ENCODE results near the gene TLCD1. TPM values are rescaled to one million over a fixed set of nuclear protein-coding genes. Genes with fewer than 3 reads are reported as not detected.

TLCD1 gene
- total RNA-seq, 2 experiments from 2014 or later: 8.5 to 8.7 TPM

GRCh38 chr17:28746611-28747050 is 20.6 kb upstream of the TLCD1 start:
- ATAC-seq (no peak), DNase-seq (no peak)
- ChIA-PET POLR2A (interaction anchor here (0.5 to 9.6 kb wide), 3 partner anchors 20 to 144 kb away, joined by 3 to 111 read pairs (median 4); partner anchors contain the start of genes NEK8 and TLCD1), CTCF (interaction anchor here (0.5 to 11.0 kb wide), 6 partner anchors 17 to 156 kb away, joined by 3 to 294 read pairs (median 3); partner anchors contain the start of genes DHRS13, NEK8 and TLCD1)
- no peaks in the 10 kb centered on the region for H3K9me3 Mint-ChIP-seq (ENCODE audit: low read depth)
- intact Hi-C loops (cut with DNase I, micrococcal nuclease): no loop called here
- H3K4me3 Mint-ChIP-seq: peak overlapping the region; percentile 87
- peaks cover 47% of the 10 kb centered on the region for H3K4me1 Mint-ChIP-seq
- no peaks in the 10 kb centered on the region for H3K27me3 Mint-ChIP-seq
- H3K36me3 Mint-ChIP-seq (ENCODE audit: low read depth): peaks cover 51% of the 10 kb centered on the region
- H3K27ac Mint-ChIP-seq: peak overlapping the region; percentile 67

GRCh38 chr17:28745786-28746411 is 19.9 kb upstream of the TLCD1 start:
- ChIA-PET POLR2A (interaction anchor here (9.6 kb wide), 1 partner anchor 19 kb away, joined by 111 read pairs; the partner anchor contains the start of genes NEK8 and TLCD1), CTCF (interaction anchor here (0.8 to 11.0 kb wide), 4 partner anchors 17 to 62 kb away, joined by 3 to 294 read pairs (median 4); partner anchors contain the start of genes NEK8, PROCA1 and TLCD1)
- Mint-ChIP-seq H3K4me3 (peak overlapping the region; percentile 87), H3K27me3 (no peaks in the 10 kb centered on the region), H3K27ac (peak overlapping the region; percentile 67), H3K4me1 (peaks cover 51% of the 10 kb centered on the region), H3K9me3 (ENCODE audit: low read depth) (no peaks in the 10 kb centered on the region), H3K36me3 (ENCODE audit: low read depth) (peaks cover 45% of the 10 kb centered on the region)
- intact Hi-C loops (cut with DNase I, micrococcal nuclease): no loop called here
- ATAC-seq (no peak), DNase-seq (no peak)

- Mint-ChIP-seq H3K4me3 (peak overlapping the region; percentile 87), H3K36me3 (ENCODE audit: low read depth) (peaks cover 38% of the 10 kb centered on the region), H3K27ac (peak overlapping the region; percentile 92), H3K27me3 (no peaks in the 10 kb centered on the region), H3K9me3 (ENCODE audit: low read depth) (no peaks in the 10 kb centered on the region), H3K4me1 (peaks cover 44% of the 10 kb centered on the region)
- ChIA-PET POLR2A (interaction anchor here (0.8 to 9.6 kb wide), 3 partner anchors 19 to 208 kb away, joined by 3 to 111 read pairs (median 4); partner anchors contain the start of genes NEK8, RPL23A and TLCD1), CTCF (interaction anchor here (0.6 to 11.0 kb wide), 8 partner anchors 11 to 872 kb away, joined by 3 to 294 read pairs (median 4); partner anchors contain the start of genes NEK8, PROCA1 and TLCD1)
- ATAC-seq (peak; percentile 5), DNase-seq (peak; percentile 61)
- intact Hi-C loops (cut with DNase I, micrococcal nuclease): loop anchor here (1.0 to 5.0 kb wide), 4 partner anchors 17 to 822 kb away; partner anchors contain the start of genes PHF12 (in 2 of the 2), ABHD15 (in 1 of the 2), NEK8 (in 1 of the 2) and TP53I13 (in 1 of the 2)
Measured at GRCh38 chr17:28744972-28745785, 19.1 kb upstream of the TLCD1 start.

- peaks cover 41% of the 10 kb centered on the region for H3K4me1 Mint-ChIP-seq
- intact Hi-C loops (cut with DNase I, micrococcal nuclease): loop anchor here (1.0 to 5.0 kb wide), 4 partner anchors 16 to 823 kb away; partner anchors contain the start of genes PHF12 (in 2 of the 2), ABHD15 (in 1 of the 2), NEK8 (in 1 of the 2) and TP53I13 (in 1 of the 2)
- H3K4me3 Mint-ChIP-seq: peak overlapping the region; percentile 87
- no peaks in the 10 kb centered on the region for H3K27me3 Mint-ChIP-seq
- H3K9me3 Mint-ChIP-seq (ENCODE audit: low read depth): peaks cover 2% of the 10 kb centered on the region
- H3K36me3 Mint-ChIP-seq (ENCODE audit: low read depth): peaks cover 35% of the 10 kb centered on the region
- ATAC-seq: peak; percentile 28
- POLR2A ChIA-PET: interaction anchor here (0.7 to 9.6 kb wide), 4 partner anchors 18 to 209 kb away, joined by 3 to 111 read pairs (median 4); partner anchors contain the start of genes NEK8, RPL23A, SDF2 and SUPT6H
- H3K27ac Mint-ChIP-seq: peak overlapping the region; percentile 92
- CTCF ChIA-PET: interaction anchor here (0.6 to 11.0 kb wide), 7 partner anchors 12 to 873 kb away, joined by 3 to 294 read pairs (median 4); partner anchors contain the start of genes NEK8 and TLCD1
- peak; percentile 85 for DNase-seq
Measured at GRCh38 chr17:28744104-28744971, 18.3 kb upstream of the TLCD1 start.

- peaks cover 38% of the 10 kb centered on the region for H3K36me3 Mint-ChIP-seq (ENCODE audit: low read depth)
- H3K27ac Mint-ChIP-seq: peak within 1 kb of the TSS; percentile 92
- peaks cover 42% of the 10 kb centered on the region for H3K4me1 Mint-ChIP-seq
- DNase-seq: peak; percentile 89
- H3K9me3 Mint-ChIP-seq (ENCODE audit: low read depth): peaks cover 2% of the 10 kb centered on the region
- H3K27me3 Mint-ChIP-seq: no peaks in the 10 kb centered on the region
- CTCF ChIA-PET: interaction anchor here (0.6 to 11.0 kb wide), 5 partner anchors 8 to 874 kb away, joined by 3 to 294 read pairs (median 6); partner anchors contain the start of genes NEK8, PHF12 and TLCD1
- POLR2A ChIA-PET: interaction anchor here (0.6 to 9.6 kb wide), 3 partner anchors 17 to 82 kb away, joined by 3 to 111 read pairs (median 4); partner anchors contain the start of genes NEK8, SDF2, SUPT6H and TLCD1
- ATAC-seq: peak; percentile 91
- H3K4me3 Mint-ChIP-seq: peak within 1 kb of the TSS; percentile 87
- intact Hi-C loops (cut with DNase I, micrococcal nuclease): loop anchor here (1.0 to 5.0 kb wide), 4 partner anchors 15 to 824 kb away; partner anchors contain the start of genes NEK8 (in 2 of the 2), PHF12 (in 2 of the 2), ABHD15 (in 1 of the 2) and TP53I13 (in 1 of the 2)
Measured at GRCh38 chr17:28743243-28744103, 17.4 kb upstream of the TLCD1 start, which contains the start of gene TRAF4. TSS of gene TRAF4 (plus strand) at chr17:28744011. CDS start at chr17:28744113, 102 bp downstream.

GRCh38 chr17:28741358-28742349 is 15.6 kb upstream of the TLCD1 start:
- H3K4me1 Mint-ChIP-seq: peaks cover 34% of the 10 kb centered on the region
- intact Hi-C loops (cut with DNase I, micrococcal nuclease): loop anchor here (5.0 kb wide), 2 partner anchors 211 to 826 kb away; partner anchors contain the start of genes PHF12 (in 2 of the 2), ABHD15 (in 1 of the 2) and TP53I13 (in 1 of the 2)
- ATAC-seq: no peak

GRCh38 chr17:28740406-28741357 is 14.6 kb upstream of the TLCD1 start:
- H3K36me3 Mint-ChIP-seq (ENCODE audit: low read depth): peaks cover 22% of the 10 kb centered on the region
- ATAC-seq (no peak), DNase-seq (no peak)
- no peak overlapping the region for H3K27ac Mint-ChIP-seq
- H3K9me3 Mint-ChIP-seq (ENCODE audit: low read depth): peaks cover 2% of the 10 kb centered on the region
- no peaks in the 10 kb centered on the region for H3K27me3 Mint-ChIP-seq
- intact Hi-C loops (cut with DNase I, micrococcal nuclease): loop anchor here (5.0 kb wide), 2 partner anchors 212 to 827 kb away; partner anchors contain the start of genes PHF12 (in 2 of the 2), ABHD15 (in 1 of the 2) and TP53I13 (in 1 of the 2)
- ChIA-PET POLR2A (interaction anchor here (0.7 to 1.5 kb wide), 3 partner anchors 12 to 141 kb away, joined by 3 to 5 read pairs (median 4); partner anchors contain the start of gene NEK8), CTCF (interaction anchor here (0.8 to 1.1 kb wide), 4 partner anchors 9 to 69 kb away, joined by 3 to 5 read pairs (median 3); no protein-coding TSS in a partner anchor)
- peaks cover 28% of the 10 kb centered on the region for H3K4me1 Mint-ChIP-seq
- H3K4me3 Mint-ChIP-seq: no peak overlapping the region

More at GRCh38 chr17:28741358-28742349, 15.6 kb upstream of the TLCD1 start:
- H3K9me3 Mint-ChIP-seq (ENCODE audit: low read depth): peaks cover 2% of the 10 kb centered on the region
- POLR2A ChIA-PET: interaction anchor here (0.7 to 1.5 kb wide), 4 partner anchors 11 to 154 kb away, joined by 3 to 5 read pairs (median 4); no protein-coding TSS in a partner anchor
- peaks cover 27% of the 10 kb centered on the region for H3K36me3 Mint-ChIP-seq (ENCODE audit: low read depth)
- CTCF ChIA-PET: interaction anchor here (1.0 to 2.6 kb wide), 3 partner anchors 8 to 22 kb away, joined by 3 to 9 read pairs (median 3); no protein-coding TSS in a partner anchor
- H3K4me3 Mint-ChIP-seq: no peak overlapping the region
- DNase-seq: no peak
- no peaks in the 10 kb centered on the region for H3K27me3 Mint-ChIP-seq
- H3K27ac Mint-ChIP-seq: peak overlapping the region; percentile 19

All from activated CD4-positive, alpha-beta T cell treated with anti-CD3 and anti-CD28 coated beads for 36 hours (primary cell).